BJ (cell line): ENCODE data around the gene GLDC. TPM values are rescaled to one million over a fixed set of nuclear protein-coding genes. Genes with fewer than 3 reads are reported as not detected.

Source experiments
- CTCF ChIA-PET: fragments of 350-600 bp; formaldehyde crosslinking; extraction: SDS; loops from one replicate; lab custom pipeline; 2021; ENCODE audit warnings: antibody characterized with exemption, inconsistent platforms; lab: Yijun Ruan, JAX
- POLR2A ChIA-PET: fragments of 300-600 bp; sonication (Branson Sonifier 250); formaldehyde crosslinking; extraction: SDS; loops from one replicate; lab custom pipeline; 2021; ENCODE audit warnings: antibody characterized with exemption; lab: Charles Lee
- DNase-seq: peaks from one replicate; pipeline ENCODE4 v3.0.0-alpha.2; 2011; ENCODE audit warnings: low read depth
- H3K27me3 ChIP-seq: 2 replicates; pipeline ENCODE4 v1.6.0; 2011; ENCODE audit warnings: low read length; ENCODE audit not compliant: control insufficient read depth, insufficient read depth
- H3K36me3 ChIP-seq: 2 replicates; pipeline ENCODE4 v1.5.1; 2011; ENCODE audit warnings: low read length; ENCODE audit not compliant: control insufficient read depth, insufficient read depth
- H3K4me3 ChIP-seq: 2 replicates; pipeline ENCODE4 v1.5.1; 2011; ENCODE audit warnings: low read depth, mild to moderate bottlenecking, control low read depth, low read length
- polyA plus RNA-seq: library from polyadenylated mRNA; depleted of rRNA; stranded (reverse); fragments of >200 nt; gene quantifications from 2 replicates; pipeline ENCODE4 v1.2.3, GENCODE V29; 2011
- TF ChIP-seq, protein P1 (sequence below): IDR thresholded peaks from 2 replicates; pipeline ENCODE4 v1.5.1; 2011; ENCODE audit warnings: low read depth, mild to moderate bottlenecking, control low read depth, inconsistent platforms, low read length, moderate library complexity; ENCODE audit not compliant: insufficient read depth

GLDC gene
- polyA plus RNA-seq, 1 experiment = 0.28 TPM

GRCh38 chr9:6584881-6585597 is 60.5 kb downstream of the GLDC start:
- Histone ChIP-seq H3K36me3 (no peaks in the 10 kb centered on the region), H3K4me3 (no peak overlapping the region), H3K27me3 (peaks cover 2% of the 10 kb centered on the region; the same call in 1 of the 2 replicates)
- TF ChIP-seq, protein P1, sequence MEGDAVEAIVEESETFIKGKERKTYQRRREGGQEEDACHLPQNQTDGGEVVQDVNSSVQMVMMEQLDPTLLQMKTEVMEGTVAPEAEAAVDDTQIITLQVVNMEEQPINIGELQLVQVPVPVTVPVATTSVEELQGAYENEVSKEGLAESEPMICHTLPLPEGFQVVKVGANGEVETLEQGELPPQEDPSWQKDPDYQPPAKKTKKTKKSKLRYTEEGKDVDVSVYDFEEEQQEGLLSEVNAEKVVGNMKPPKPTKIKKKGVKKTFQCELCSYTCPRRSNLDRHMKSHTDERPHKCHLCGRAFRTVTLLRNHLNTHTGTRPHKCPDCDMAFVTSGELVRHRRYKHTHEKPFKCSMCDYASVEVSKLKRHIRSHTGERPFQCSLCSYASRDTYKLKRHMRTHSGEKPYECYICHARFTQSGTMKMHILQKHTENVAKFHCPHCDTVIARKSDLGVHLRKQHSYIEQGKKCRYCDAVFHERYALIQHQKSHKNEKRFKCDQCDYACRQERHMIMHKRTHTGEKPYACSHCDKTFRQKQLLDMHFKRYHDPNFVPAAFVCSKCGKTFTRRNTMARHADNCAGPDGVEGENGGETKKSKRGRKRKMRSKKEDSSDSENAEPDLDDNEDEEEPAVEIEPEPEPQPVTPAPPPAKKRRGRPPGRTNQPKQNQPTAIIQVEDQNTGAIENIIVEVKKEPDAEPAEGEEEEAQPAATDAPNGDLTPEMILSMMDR = peak; percentile 34
- DNase-seq = no peak
- ChIA-PET CTCF (interaction anchor here (0.9 to 3.1 kb wide), 19 partner anchors 9 to 234 kb away, joined by 3 to 15 read pairs (median 4); no protein-coding TSS in a partner anchor), POLR2A (no interaction called here)

DNA sequence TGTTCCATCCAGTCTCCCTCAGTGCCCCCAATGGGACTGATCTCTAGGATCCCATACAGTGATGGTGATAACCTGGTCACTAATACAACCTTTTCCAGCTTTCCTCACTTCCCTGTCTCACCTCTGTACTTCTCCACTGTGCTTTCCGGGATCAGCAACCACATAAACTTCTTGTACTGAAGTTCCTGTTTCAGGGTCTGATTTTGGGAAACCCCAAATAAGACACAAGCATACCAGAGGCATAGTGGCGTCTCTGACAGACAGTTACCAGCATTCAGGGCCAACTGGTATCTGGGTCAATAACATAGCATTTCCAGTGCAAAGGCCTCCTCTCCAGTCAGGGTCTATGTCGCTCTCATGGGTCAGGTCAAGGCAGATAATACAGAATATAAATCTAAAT is 64.3 kb downstream of the GLDC start:
- peaks cover 2% of the 10 kb centered on the region; the same call in 1 of the 2 replicates for H3K27me3 ChIP-seq
- H3K4me3 ChIP-seq = no peak overlapping the region
- no peak for DNase-seq
- TF ChIP-seq, protein P1 = no peak
- CTCF ChIA-PET = interaction anchor here (0.8 to 1.0 kb wide), 3 partner anchors 13 to 227 kb away, joined by 3 to 4 read pairs (median 3); no protein-coding TSS in a partner anchor
- POLR2A ChIA-PET = no interaction called here
- no peaks in the 10 kb centered on the region for H3K36me3 ChIP-seq

DNA sequence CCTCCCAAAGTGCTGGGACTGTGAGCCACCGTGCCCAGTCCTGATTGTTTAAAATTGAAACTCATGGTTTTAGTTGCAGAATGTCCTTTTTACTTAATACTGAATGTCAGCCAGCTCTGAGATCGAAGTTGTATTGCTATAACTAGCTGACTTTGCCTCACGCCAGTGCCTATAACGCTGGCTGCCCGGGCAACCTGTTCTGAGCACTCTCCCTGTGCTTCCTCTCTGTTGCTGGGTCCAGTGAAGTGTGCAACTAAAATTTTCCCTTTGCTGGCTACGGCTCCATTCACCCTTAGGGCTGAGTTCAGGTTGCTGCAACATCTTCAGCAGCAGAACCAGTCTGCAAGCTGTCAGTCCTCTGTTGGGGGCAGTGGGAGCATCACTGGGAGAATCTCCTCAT is 65.9 kb downstream of the GLDC start:
- CTCF ChIA-PET = interaction anchor here (0.6 kb wide), 1 partner anchor 12 kb away, joined by 3 read pairs; no protein-coding TSS in a partner anchor
- no peak overlapping the region for H3K4me3 ChIP-seq
- POLR2A ChIA-PET = no interaction called here
- no peak for DNase-seq
- H3K36me3 ChIP-seq = no peaks in the 10 kb centered on the region
- peaks cover 2% of the 10 kb centered on the region; the same call in 1 of the 2 replicates for H3K27me3 ChIP-seq
- TF ChIP-seq, protein P1 = no peak

GRCh38 chr9:6576987-6577386 is 68.5 kb downstream of the GLDC start:
- TF ChIP-seq, protein P1 = no peak
- CTCF ChIA-PET = interaction anchor here (0.6 to 2.8 kb wide), 7 partner anchors 8 to 245 kb away, joined by 3 to 15 read pairs (median 4); no protein-coding TSS in a partner anchor
- peaks cover 2% of the 10 kb centered on the region; the same call in 1 of the 2 replicates for H3K27me3 ChIP-seq
- no peaks in the 10 kb centered on the region for H3K36me3 ChIP-seq
- POLR2A ChIA-PET = no interaction called here
- H3K4me3 ChIP-seq = no peak overlapping the region
- DNase-seq = no peak

DNA sequence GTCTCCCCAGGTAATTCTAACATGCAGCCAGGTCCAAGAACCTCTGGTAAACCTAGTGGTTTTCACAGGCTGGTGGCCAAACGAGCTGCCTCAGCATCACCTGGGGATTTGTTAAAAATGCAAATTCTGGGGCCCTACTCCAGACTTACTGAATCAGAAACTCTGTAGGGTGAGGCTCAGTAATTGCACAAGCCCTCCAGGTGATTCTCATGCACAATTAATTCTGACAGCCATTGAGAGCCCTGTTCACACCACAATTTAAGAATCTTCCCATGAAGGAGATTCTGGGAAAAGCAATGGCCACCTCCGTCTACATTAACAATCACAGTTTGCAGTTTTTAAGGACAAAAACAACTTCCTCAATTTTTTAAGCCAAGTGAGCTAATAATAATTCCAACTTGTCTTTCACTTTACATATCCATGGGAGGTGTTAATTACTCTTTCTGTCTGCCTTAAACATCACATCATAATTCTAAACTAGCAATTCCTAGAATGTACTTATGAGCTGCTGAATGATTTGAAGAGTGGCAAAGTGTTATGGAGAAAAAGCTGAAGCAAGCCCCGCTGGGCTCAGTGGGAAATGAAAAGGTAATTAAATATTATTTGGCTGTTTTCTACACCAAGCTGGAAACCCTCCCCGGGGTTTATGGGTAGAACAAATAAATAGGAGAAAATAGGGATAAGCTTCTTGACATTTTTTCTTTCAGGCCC is 70.0 kb downstream of the GLDC start:
- Histone ChIP-seq H3K36me3 (no peaks in the 10 kb centered on the region), H3K27me3 (peaks cover 2% of the 10 kb centered on the region; the same call in 1 of the 2 replicates), H3K4me3 (no peak overlapping the region)
- POLR2A ChIA-PET = no interaction called here
- TF ChIP-seq, protein P1 = no peak
- CTCF ChIA-PET = interaction anchor here (0.7 to 2.8 kb wide), 6 partner anchors 9 to 610 kb away, joined by 3 to 15 read pairs (median 4); no protein-coding TSS in a partner anchor
- no peak for DNase-seq
